ENCODE results near the gene XDH.

XDH gene

GRCh38 chr2:31328026-31328425, 86.5 kb downstream of the XDH start:
- TF ChIP-seq CTCF (IDR thresholded peaks at IDR 0.05; ENCODE audit: insufficient read depth, low read length, poor library complexity, severe bottlenecking), result no peak
- TF ChIP-seq EZH2phosphoT487 (conservative IDR thresholded peaks at IDR 0.05; ENCODE audit: low read length), result no peak
- no peak overlapping the region for H3K27ac ChIP-seq (ENCODE audit: low read depth, low read length)
- no peaks in the 10 kb centered on the region for H4K20me1 ChIP-seq (ENCODE audit: low read depth, low read length)
- H3K4me3 ChIP-seq (ENCODE audit: insufficient read depth, low read length, poor library complexity, severe bottlenecking), result no peak overlapping the region
- H3K27me3 ChIP-seq (ENCODE audit: low read length), result no peaks in the 10 kb centered on the region
- H3K4me2 ChIP-seq (ENCODE audit: low read depth, low read length, poor library complexity, severe bottlenecking), result no peak overlapping the region
- H3K9me3 ChIP-seq (ENCODE audit: insufficient read depth, low read length), result no peaks in the 10 kb centered on the region
- no peaks in the 10 kb centered on the region for H3K79me2 ChIP-seq (ENCODE audit: insufficient read depth, low read length)
- H3K36me3 ChIP-seq (ENCODE audit: low read length), result no peaks in the 10 kb centered on the region
- no peaks in the 10 kb centered on the region for H3F3A ChIP-seq (ENCODE audit: insufficient read depth)
- no peak overlapping the region for H3K9ac ChIP-seq (ENCODE audit: low read length)
- no peak overlapping the region for H2AFZ ChIP-seq (ENCODE audit: low read depth, low read length, severe bottlenecking)
- no peaks in the 10 kb centered on the region for H3K9me2 ChIP-seq (replicated peaks; ENCODE audit: insufficient read depth, low read length)

GRCh38 chr2:31327505-31327904, 87.0 kb downstream of the XDH start:
- H3K9ac ChIP-seq (ENCODE audit: low read length), result no peak overlapping the region
- no peaks in the 10 kb centered on the region for H3K9me3 ChIP-seq (ENCODE audit: insufficient read depth, low read length)
- no peak overlapping the region for H2AFZ ChIP-seq (ENCODE audit: low read depth, low read length, severe bottlenecking)
- H3K4me2 ChIP-seq (ENCODE audit: low read depth, low read length, poor library complexity, severe bottlenecking), result no peak overlapping the region
- H3K79me2 ChIP-seq (ENCODE audit: insufficient read depth, low read length), result no peaks in the 10 kb centered on the region
- H3K27ac ChIP-seq (ENCODE audit: low read depth, low read length), result no peak overlapping the region
- no peak for TF ChIP-seq CTCF (IDR thresholded peaks at IDR 0.05; ENCODE audit: insufficient read depth, low read length, poor library complexity, severe bottlenecking)
- no peak for TF ChIP-seq EZH2phosphoT487 (conservative IDR thresholded peaks at IDR 0.05; ENCODE audit: low read length)
- H4K20me1 ChIP-seq (ENCODE audit: low read depth, low read length), result no peaks in the 10 kb centered on the region
- no peaks in the 10 kb centered on the region for H3F3A ChIP-seq (ENCODE audit: insufficient read depth)
- no peaks in the 10 kb centered on the region for H3K9me2 ChIP-seq (replicated peaks; ENCODE audit: insufficient read depth, low read length)
- H3K27me3 ChIP-seq (ENCODE audit: low read length), result no peaks in the 10 kb centered on the region
- H3K36me3 ChIP-seq (ENCODE audit: low read length), result no peaks in the 10 kb centered on the region
- no peak overlapping the region for H3K4me3 ChIP-seq (ENCODE audit: insufficient read depth, low read length, poor library complexity, severe bottlenecking)

GRCh38 chr2:31324016-31324633, 90.4 kb downstream of the XDH start:
- Histone ChIP-seq H4K20me1 (ENCODE audit: low read depth, low read length) (no peaks in the 10 kb centered on the region), H3F3A (ENCODE audit: insufficient read depth) (no peaks in the 10 kb centered on the region), H3K27ac (ENCODE audit: low read depth, low read length) (no peak overlapping the region), H3K9me2 (replicated peaks; ENCODE audit: insufficient read depth, low read length) (no peaks in the 10 kb centered on the region), H3K4me3 (ENCODE audit: insufficient read depth, low read length, poor library complexity, severe bottlenecking) (no peak overlapping the region), H3K36me3 (ENCODE audit: low read length) (no peaks in the 10 kb centered on the region), H3K79me2 (ENCODE audit: insufficient read depth, low read length) (no peaks in the 10 kb centered on the region), H3K9me3 (ENCODE audit: insufficient read depth, low read length) (no peaks in the 10 kb centered on the region), H3K9ac (ENCODE audit: low read length) (no peak overlapping the region), H2AFZ (ENCODE audit: low read depth, low read length, severe bottlenecking) (no peak overlapping the region), H3K27me3 (ENCODE audit: low read length) (no peaks in the 10 kb centered on the region), H3K4me2 (ENCODE audit: low read depth, low read length, poor library complexity, severe bottlenecking) (no peak overlapping the region)
- no peak for TF ChIP-seq EZH2phosphoT487 (conservative IDR thresholded peaks at IDR 0.05; ENCODE audit: low read length)
- no peak for TF ChIP-seq CTCF (IDR thresholded peaks at IDR 0.05; ENCODE audit: insufficient read depth, low read length, poor library complexity, severe bottlenecking)
